NCI-H2227 (cell line): ENCODE results near the gene DDX27.
A peak's percentile ranks its signal among the peaks of the same experiment; 100 is the strongest.
"Not testable (repeated sequence)": the region's sequence is repeated elsewhere in the genome, so short reads cannot be mapped to it uniquely, and the experiment has no call there.

Experiments
- DNase-seq: peaks from one replicate; lab custom pipeline; 2025; ENCODE audit not compliant: unreplicated experiment; lab: John Stamatoyannopoulos, UW

Gene DDX27

GRCh38 chr20:49203011-49203410, 16.2 kb upstream of the DDX27 start:
- no peak for DNase-seq

- DNase-seq = no peak
Measured at GRCh38 chr20:49203746-49204145, 15.5 kb upstream of the DDX27 start.

- no peak for DNase-seq
Measured at GRCh38 chr20:49207076-49207475, 12.1 kb upstream of the DDX27 start.

- no peak for DNase-seq
Measured at GRCh38 chr20:49210101-49210756, 9.0 kb upstream of the DDX27 start.

- no peak for DNase-seq
Measured at GRCh38 chr20:49210757-49211110, 8.5 kb upstream of the DDX27 start.

GRCh38 chr20:49214571-49214970, 4.6 kb upstream of the DDX27 start:
- DNase-seq = no peak

- DNase-seq = no peak
Measured at GRCh38 chr20:49215232-49215631, 4.0 kb upstream of the DDX27 start.

GRCh38 chr20:49216991-49217578, 2.1 kb upstream of the DDX27 start:
- DNase-seq = peak; percentile 94

- DNase-seq = not testable (repeated sequence)
Measured at GRCh38 chr20:49218739-49219090, 501 bp upstream of the DDX27 start.

- no peak for DNase-seq
Measured at GRCh38 chr20:49219924-49220831, 962 bp downstream of the DDX27 start.

- DNase-seq = no peak
Measured at GRCh38 chr20:49225896-49226295, 6.7 kb downstream of the DDX27 start.

GRCh38 chr20:49228676-49229075, 9.5 kb downstream of the DDX27 start:
- DNase-seq = no peak

GRCh38 chr20:49229381-49229780, 10.2 kb downstream of the DDX27 start:
- DNase-seq = no peak

- peak; percentile 53 for DNase-seq
Measured at GRCh38 chr20:49230021-49230420, 10.8 kb downstream of the DDX27 start.

- DNase-seq = no peak
Measured at GRCh38 chr20:49230561-49231133, 11.4 kb downstream of the DDX27 start.

GRCh38 chr20:49231471-49231870, 12.3 kb downstream of the DDX27 start:
- no peak for DNase-seq

- DNase-seq = no peak
Measured at GRCh38 chr20:49233226-49233625, 14.0 kb downstream of the DDX27 start.

- no peak for DNase-seq
Measured at GRCh38 chr20:49234831-49235230, 15.6 kb downstream of the DDX27 start.

GRCh38 chr20:49236301-49236700, 17.1 kb downstream of the DDX27 start:
- DNase-seq = no peak

GRCh38 chr20:49237531-49237930, 18.3 kb downstream of the DDX27 start:
- DNase-seq = peak; percentile 29

GRCh38 chr20:49245921-49246740, 26.9 kb downstream of the DDX27 start:
- DNase-seq = peak; percentile 37
